Esophagus muscularis mucosa (tissue), 4 donors: Measurements from ENCODE around the gene NRF1.

Source experiments
- EP300 ChIP-seq: sonication (generic); formaldehyde crosslinking; IDR thresholded peaks from one replicate; pipeline ENCODE4 v1.6.1; 2017; ENCODE audit warnings: antibody characterized with exemption
- POLR2A ChIP-seq: fragments of 450-650 bp; IDR thresholded peaks from one replicate; pipeline ENCODE4 v1.6.1; 2017; ENCODE audit warnings: antibody characterized with exemption, moderate library complexity, mild to moderate bottlenecking, low read depth
- TF ChIP-seq, protein P1 (sequence below), 3 experiments: fragments of 200-600 bp in 2 of 3; fragments of 450-650 bp in 1 of 3; sonication (generic) in 2 of 3; IDR thresholded peaks; one replicate each; pipeline ENCODE4 v1.5.1; 2017 to 2019; ENCODE audit warnings: antibody characterized with exemption in 3 of 3, mild to moderate bottlenecking in 2 of 3, moderate library complexity in 1 of 3

GRCh38 chr7:129650056-129650758, 38.7 kb downstream of the NRF1 start:
- TF ChIP-seq, protein P1, sequence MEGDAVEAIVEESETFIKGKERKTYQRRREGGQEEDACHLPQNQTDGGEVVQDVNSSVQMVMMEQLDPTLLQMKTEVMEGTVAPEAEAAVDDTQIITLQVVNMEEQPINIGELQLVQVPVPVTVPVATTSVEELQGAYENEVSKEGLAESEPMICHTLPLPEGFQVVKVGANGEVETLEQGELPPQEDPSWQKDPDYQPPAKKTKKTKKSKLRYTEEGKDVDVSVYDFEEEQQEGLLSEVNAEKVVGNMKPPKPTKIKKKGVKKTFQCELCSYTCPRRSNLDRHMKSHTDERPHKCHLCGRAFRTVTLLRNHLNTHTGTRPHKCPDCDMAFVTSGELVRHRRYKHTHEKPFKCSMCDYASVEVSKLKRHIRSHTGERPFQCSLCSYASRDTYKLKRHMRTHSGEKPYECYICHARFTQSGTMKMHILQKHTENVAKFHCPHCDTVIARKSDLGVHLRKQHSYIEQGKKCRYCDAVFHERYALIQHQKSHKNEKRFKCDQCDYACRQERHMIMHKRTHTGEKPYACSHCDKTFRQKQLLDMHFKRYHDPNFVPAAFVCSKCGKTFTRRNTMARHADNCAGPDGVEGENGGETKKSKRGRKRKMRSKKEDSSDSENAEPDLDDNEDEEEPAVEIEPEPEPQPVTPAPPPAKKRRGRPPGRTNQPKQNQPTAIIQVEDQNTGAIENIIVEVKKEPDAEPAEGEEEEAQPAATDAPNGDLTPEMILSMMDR (IDR thresholded peaks at IDR 0.05), result no peak
- TF ChIP-seq POLR2A, result no peak
- TF ChIP-seq EP300, result no peak
